ENCODE measurements around the gene COL1A1. TPM values are rescaled to one million over a fixed set of nuclear protein-coding genes. Genes with fewer than 3 reads are reported as not detected.

Gene COL1A1
- 1.1 and 4.2 TPM in 2 replicates for total RNA-seq (ENCODE audit: low replicate concordance)

DNA sequence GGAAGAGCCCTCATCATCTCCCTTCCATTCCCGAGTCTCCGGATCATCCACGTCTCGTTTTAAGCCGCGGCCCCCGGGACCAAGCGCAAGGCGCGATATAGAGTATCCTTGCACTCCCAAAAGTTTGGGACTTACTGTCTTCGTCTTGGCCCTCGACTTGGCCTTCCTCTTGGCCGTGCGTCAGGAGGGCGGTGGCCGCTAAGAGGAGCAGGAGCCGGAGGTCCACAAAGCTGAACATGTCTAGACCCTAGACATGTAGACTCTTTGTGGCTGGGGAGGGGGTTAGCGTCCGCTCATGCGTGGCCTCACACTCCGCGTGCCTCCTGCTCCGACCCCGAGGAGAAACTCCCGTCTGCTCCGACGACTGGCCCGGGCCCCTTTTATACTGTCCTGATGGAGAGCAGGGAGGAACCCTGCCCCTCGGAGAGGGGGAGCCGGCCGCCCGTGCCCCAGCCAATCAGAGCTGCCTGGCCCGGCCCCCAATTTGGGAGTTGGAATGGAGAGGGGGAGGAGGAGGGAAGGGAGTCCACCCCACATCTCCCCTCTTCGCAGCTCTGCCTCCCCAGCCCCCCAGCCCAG, at the start of gene COL1A1:
COL1A1 (minus strand) TSS at position 356 of the 579 bp plus-strand sequence; CDS start at position 238, 118 bp downstream.
- TF ChIP-seq EZH2 (IDR thresholded peaks at IDR 0.05) (peak; percentile 85), EZH2phosphoT487 (IDR thresholded peaks at IDR 0.05) (no peak)
- Mint-ChIP-seq H3K27me3 (ENCODE audit: insufficient read depth, low read depth) (peaks cover 18% of the 10 kb centered on the region), H3K4me1 (peaks cover 46% of the 10 kb centered on the region), H3K36me3 (no peaks in the 10 kb centered on the region), H3K27ac (no peak within 1 kb of the TSS), H3K9me3 (no peaks in the 10 kb centered on the region), H3K4me3 (peak within 1 kb of the TSS; percentile 83)
- H3K27me3 ChIP-seq, result peaks cover 53% of the 10 kb centered on the region
- no peaks in the 10 kb centered on the region for H3K36me3 ChIP-seq
- H2AFZ ChIP-seq (replicated peaks), result peak within 1 kb of the TSS; percentile 12
- H3K79me2 ChIP-seq (ENCODE audit: low read depth), result no peaks in the 10 kb centered on the region
- peaks cover 11% of the 10 kb centered on the region for H3K4me1 ChIP-seq
- H3K9me3 ChIP-seq (ENCODE audit: low read depth), result no peaks in the 10 kb centered on the region
- peak; percentile 38 for DNase-seq (ENCODE audit: low spot score)
- no peak within 1 kb of the TSS for H3K27ac ChIP-seq
- peak within 1 kb of the TSS; percentile 76 for H3K4me2 ChIP-seq
- H3F3A ChIP-seq (ENCODE audit: low read depth), result peaks cover 23% of the 10 kb centered on the region
- H3K4me3 ChIP-seq, result peak within 1 kb of the TSS; percentile 40
- H4K20me1 ChIP-seq (ENCODE audit: low read depth), result no peaks in the 10 kb centered on the region
- no peak within 1 kb of the TSS for H3K9ac ChIP-seq

DNA sequence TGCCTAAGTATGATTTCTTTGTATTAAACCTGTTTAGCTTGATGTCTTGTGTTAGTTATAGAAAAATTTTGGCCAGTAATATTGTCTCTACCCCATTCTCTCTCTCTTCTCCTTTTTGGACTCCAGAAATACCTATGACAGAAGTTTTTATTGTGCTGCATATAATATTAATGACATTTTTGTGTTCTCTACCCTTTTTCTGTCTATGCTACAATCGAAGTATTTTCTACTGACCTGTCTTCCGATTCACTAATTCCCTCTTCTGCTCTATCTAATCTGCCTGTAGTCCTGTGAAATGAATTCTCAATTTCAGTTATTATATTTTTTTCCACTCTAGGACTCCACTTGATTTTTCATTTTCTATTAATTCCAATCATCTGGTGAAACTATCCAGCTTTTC, 46.8 kb upstream of the COL1A1 start:
- H3K36me3 ChIP-seq, result no peaks in the 10 kb centered on the region
- Mint-ChIP-seq H3K4me1 (peaks cover 3% of the 10 kb centered on the region), H3K36me3 (no peaks in the 10 kb centered on the region)

GRCh38 chr17:50244771-50245170, 43.3 kb upstream of the COL1A1 start:
- no peaks in the 10 kb centered on the region for H3K79me2 ChIP-seq (ENCODE audit: low read depth)
- Mint-ChIP-seq H3K27me3 (ENCODE audit: insufficient read depth, low read depth) (peaks cover 5% of the 10 kb centered on the region), H3K27ac (no peak overlapping the region)

More for the DNA sequence above, 46.8 kb upstream of the COL1A1 start:
- Histone ChIP-seq H3K9me3 (ENCODE audit: low read depth) (peaks cover 6% of the 10 kb centered on the region), H2AFZ (replicated peaks) (no peak overlapping the region), H3K27ac (no peak overlapping the region), H3K4me2 (no peak overlapping the region), H3K27me3 (no peaks in the 10 kb centered on the region), H3F3A (ENCODE audit: low read depth) (no peaks in the 10 kb centered on the region), H3K4me1 (no peaks in the 10 kb centered on the region), H4K20me1 (ENCODE audit: low read depth) (no peaks in the 10 kb centered on the region), H3K79me2 (ENCODE audit: low read depth) (no peaks in the 10 kb centered on the region), H3K4me3 (no peak overlapping the region), H3K9ac (no peak overlapping the region)
- Mint-ChIP-seq H3K4me3 (no peak overlapping the region), H3K27me3 (ENCODE audit: insufficient read depth, low read depth) (peaks cover 11% of the 10 kb centered on the region), H3K9me3 (peaks cover 32% of the 10 kb centered on the region), H3K27ac (no peak overlapping the region)
- DNase-seq (ENCODE audit: low spot score), result no peak
- TF ChIP-seq EZH2phosphoT487 (IDR thresholded peaks at IDR 0.05) (no peak), CTCF (IDR thresholded peaks at IDR 0.05) (no peak), EZH2 (IDR thresholded peaks at IDR 0.05) (no peak)

More at GRCh38 chr17:50244771-50245170, 43.3 kb upstream of the COL1A1 start:
- Mint-ChIP-seq H3K36me3 (no peaks in the 10 kb centered on the region), H3K4me1 (peaks cover 3% of the 10 kb centered on the region), H3K9me3 (peaks cover 31% of the 10 kb centered on the region), H3K4me3 (no peak overlapping the region)
- H3K4me1 ChIP-seq, result no peaks in the 10 kb centered on the region
- H3K4me3 ChIP-seq, result no peak overlapping the region
- no peak overlapping the region for H3K27ac ChIP-seq
- peaks cover 6% of the 10 kb centered on the region for H3K9me3 ChIP-seq (ENCODE audit: low read depth)
- no peak overlapping the region for H3K4me2 ChIP-seq
- no peaks in the 10 kb centered on the region for H4K20me1 ChIP-seq (ENCODE audit: low read depth)
- no peak for TF ChIP-seq EZH2 (IDR thresholded peaks at IDR 0.05)
- no peak for TF ChIP-seq CTCF (IDR thresholded peaks at IDR 0.05)
- TF ChIP-seq EZH2phosphoT487 (IDR thresholded peaks at IDR 0.05), result no peak
- H3K9ac ChIP-seq, result no peak overlapping the region
- H3K36me3 ChIP-seq, result no peaks in the 10 kb centered on the region
- no peak overlapping the region for H2AFZ ChIP-seq (replicated peaks)
- no peaks in the 10 kb centered on the region for H3F3A ChIP-seq (ENCODE audit: low read depth)
- no peaks in the 10 kb centered on the region for H3K27me3 ChIP-seq
- no peak for DNase-seq (ENCODE audit: low spot score)

Measured in neural progenitor cell (in vitro differentiated cells).